GM19467 (cell line): Measurements from ENCODE around the gene SH2D1B.
"Not testable (repeated sequence)": the region's sequence is repeated elsewhere in the genome, so short reads cannot be mapped to it uniquely, and the experiment has no call there.

ENCODE experiments used
- ATAC-seq: cut with Tn5 transposase; IDR thresholded peaks from one replicate; pipeline ENCODE4 v1.9.1; 2021; ENCODE audit warnings: mild to moderate bottlenecking, moderate library complexity; ENCODE audit not compliant: unreplicated experiment

Gene SH2D1B, protein sequence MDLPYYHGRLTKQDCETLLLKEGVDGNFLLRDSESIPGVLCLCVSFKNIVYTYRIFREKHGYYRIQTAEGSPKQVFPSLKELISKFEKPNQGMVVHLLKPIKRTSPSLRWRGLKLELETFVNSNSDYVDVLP

DNA sequence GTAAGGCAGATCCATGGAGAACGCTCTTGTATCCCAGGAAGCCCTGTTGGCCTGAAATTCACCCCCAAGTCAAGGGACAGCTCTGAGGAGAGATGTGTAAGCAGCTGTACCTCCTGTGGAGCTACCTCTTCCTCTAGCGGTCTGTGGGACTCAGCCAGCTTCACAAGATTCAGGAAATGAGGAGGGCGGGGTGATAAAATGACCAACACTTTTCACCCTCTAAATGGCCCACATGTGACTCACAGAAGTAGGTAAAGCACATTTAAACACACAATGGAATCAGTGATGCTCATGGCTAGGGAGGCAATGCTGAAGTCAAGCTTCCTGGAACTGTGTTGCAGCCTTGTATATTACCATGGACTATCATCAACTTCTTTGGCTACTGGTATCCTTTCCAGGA, at the start of gene SH2D1B:
SH2D1B (minus strand) TSS at position 135 of the 400 bp plus-strand sequence; CDS start at position 15, 120 bp downstream.
- ATAC-seq = no peak

DNA sequence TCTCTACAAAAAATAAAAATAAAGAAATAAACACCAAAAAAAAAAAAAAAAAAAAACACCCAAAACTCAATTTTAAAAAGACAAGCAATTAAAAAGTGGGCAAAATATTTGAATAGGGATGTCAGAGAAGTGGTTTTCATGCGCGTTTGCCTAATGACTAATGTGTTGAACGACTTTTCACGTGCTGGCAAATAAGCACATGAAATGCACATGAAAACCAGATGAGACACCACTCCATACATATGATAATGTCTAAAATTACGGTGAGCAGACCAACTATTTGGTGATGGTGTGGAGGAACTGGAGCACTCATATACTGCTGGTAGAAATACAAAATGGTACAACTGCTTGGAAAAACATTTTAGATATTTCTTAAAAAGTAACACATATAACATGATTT, 46.3 kb upstream of the SH2D1B start:
- no peak for ATAC-seq

DNA sequence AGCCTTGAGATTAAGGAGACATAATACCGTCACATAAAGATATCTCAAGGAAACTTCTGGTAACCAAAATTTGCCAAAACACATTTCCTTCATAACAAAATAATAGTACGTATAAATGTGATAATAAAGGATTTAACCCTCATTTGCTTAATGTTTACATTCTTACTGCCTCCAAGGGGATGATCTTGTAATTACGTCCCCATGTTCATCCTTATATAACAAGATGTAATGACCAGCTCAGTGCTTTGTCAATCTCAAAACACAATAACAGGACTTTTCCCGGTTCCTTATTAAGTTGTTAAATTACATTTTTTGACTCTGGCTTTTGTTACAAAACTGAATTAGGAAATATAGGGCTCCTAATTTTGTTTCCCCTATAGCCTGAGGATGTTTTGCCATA, 44.4 kb upstream of the SH2D1B start:
- ATAC-seq = no peak

DNA sequence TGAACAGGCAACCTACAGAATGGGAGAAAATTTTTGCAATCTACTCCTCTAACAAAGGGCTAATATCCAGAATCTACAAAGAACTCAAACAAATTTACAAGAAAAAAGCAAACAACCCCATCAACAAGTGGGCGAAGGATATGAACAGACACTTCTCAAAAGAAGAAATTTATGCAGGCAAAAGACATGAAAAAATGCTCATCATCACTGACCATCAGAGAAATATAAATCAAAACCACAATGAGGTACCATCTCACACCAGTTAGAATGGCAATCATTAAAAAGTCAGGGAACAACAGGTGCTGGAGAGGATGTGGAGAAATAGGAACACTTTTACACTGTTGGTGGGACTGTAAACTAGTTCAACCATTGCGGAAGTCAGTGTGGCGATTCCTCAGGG, 42.4 kb upstream of the SH2D1B start:
- not testable (repeated sequence) for ATAC-seq

DNA sequence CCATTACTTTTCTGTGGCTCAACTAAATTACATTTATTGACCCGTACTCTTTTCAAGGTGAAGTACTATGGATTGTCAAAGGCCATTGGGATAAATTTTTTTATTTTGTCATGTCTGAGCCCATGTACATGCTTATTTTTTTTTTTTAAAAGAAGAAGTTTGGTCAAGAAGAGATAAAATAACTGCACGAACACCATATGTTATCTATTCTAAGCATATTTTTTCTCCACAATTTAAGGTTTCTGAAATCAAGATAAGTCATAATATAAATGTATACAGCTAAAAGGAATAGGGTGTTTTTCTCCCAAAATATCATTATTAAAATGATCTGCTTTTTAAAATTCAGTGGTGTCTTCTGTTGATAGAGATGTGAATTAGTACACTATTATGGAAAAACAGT, 35.0 kb upstream of the SH2D1B start:
- ATAC-seq = no peak

DNA sequence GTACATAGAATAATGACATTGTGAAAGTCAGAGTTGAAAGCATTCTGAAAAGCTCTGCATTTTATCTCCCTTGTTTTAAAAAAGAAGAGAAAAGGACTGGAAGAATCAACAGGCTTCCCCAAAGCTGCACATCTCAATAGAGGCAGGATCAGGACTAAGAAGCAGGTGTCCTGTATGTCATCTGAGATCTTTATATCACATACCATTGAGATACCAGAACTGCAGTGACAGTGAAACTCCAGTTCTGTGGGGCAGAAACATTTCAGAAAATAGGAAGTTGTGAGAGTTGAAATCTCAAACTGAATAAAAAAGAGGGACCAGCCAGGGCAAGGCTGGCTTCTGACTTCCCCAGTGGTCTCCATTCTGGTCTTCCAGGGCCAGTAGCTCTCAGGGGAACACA, 33.0 kb upstream of the SH2D1B start:
- ATAC-seq = no peak

DNA sequence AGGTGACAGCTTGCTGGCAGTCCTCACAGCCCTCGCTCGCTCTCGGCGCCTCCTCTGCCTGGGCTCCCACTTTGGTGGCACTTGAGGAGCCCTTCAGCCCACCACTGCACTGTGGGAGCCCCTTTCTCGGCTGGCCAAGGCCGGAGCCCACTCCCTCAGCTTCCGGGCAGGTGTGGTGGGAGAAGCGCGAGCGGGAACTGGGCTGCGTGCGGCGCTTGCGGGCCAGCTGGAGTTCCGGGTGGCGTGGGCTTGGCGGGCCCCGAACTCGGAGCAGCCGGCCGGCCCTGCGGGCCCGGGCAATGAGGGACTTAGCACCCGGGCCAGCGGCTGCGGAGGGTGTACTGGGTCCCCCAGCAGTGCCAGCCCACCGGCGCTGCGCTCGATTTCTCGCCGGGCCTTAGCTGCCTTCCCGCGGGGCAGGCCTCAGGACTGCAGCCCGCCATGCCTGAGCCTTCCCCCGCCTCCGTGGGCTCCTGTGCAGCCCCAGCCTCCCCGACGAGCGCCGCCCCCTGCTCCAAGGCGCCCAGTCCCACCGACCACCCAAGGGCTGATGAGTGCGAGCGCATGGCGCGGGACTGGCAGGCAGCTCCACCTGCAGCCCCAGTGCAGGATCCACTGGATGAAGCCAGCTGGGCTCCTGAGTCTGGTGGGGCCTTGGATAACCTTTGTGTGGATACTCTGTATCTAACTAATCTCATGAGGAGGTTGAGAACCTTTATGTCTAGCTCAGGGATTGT, 21.2 kb upstream of the SH2D1B start:
- ATAC-seq = not testable (repeated sequence)

DNA sequence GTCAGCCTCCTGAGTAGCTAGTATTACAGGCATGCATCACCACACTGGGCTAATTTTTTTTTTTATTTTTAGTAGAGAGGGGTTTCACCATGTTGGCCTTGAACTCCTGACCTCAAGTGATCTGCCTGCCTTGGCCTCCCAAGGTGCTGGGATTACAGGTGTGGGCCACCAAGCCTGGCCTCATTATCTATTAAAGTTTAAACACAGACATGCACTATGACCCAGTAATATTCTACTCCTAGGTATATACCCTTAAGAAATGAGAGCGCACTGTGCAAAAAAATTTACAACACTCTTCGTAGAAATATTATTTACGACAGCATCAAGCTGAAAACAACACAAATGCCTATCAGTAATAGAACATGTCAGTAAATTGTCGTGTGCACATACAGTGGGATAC, 18.6 kb upstream of the SH2D1B start:
- no peak for ATAC-seq

DNA sequence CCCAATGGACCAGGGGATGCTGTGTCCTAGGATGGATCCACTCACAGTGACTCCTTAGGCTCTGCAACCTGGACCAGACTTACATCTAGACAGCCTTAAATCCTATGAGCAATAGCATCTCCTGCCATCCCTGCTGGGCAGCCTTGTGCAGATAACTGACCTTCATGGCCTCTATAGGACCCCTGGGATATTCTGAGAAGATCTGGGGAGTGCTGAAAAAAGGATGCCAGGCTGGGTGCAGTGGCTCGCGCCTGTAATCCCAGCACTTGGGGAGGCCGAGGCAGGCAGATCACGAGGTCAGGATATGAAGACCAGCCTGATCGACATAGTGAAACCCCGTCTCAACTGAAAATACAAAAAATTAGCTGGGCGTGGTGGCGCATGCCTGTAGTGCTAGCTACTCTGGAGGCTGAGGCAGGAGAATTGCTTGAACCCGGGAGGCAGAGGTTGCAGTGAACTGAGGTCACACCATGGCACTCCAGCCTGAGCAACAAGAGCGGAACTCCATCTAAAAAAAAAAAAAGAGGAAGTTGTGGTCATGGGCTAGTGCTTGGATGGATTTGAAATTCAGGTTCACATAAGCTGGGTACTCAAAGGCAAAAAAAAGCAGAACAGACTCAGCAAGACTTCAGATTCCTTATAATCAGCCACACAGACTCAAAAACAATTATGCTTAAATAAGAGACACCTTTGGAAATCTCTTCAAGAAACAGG, 10.9 kb upstream of the SH2D1B start:
- ATAC-seq = no peak

DNA sequence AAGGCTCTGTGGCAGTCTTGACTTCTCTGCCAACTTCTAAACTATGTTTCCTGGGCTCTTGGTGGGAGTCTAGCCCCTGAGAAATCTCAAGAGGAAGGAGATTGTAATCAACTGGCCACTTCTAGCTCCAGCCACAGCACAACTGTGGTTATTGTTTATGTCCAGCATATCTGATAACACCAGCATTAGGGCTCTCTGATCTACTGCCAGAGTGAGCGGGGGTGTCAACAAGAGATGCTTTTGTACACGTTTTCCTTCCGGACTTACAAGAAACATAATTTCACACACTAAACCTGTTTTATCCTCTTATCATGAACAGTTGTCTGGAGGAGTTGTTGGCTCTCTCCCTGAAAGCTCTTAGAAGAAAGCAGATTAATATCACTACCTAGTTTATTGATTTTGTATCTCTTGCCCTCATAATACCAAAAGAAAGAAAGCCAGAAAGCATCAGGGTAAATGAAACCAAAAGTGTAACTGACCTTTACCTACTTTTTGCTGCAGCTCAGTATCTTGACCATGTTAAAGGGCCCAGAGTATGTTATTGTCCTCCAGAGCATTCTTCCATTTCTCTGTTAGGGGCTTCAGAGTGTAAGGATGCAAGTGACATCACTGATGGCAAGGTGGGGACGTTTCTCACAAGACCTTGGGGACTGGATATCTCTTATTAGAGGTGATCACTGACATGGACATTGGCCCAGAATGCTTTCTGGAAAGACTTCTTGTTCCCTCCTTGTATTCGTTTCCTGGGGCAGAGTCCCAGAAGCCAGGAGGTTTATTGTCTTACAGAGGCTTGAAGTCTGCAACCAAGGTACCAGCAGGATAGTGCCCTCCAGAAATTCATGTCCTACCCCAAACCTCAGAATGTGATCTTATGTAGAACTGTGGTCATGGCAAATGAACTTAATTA, 9.6 kb upstream of the SH2D1B start:
- no peak for ATAC-seq

DNA sequence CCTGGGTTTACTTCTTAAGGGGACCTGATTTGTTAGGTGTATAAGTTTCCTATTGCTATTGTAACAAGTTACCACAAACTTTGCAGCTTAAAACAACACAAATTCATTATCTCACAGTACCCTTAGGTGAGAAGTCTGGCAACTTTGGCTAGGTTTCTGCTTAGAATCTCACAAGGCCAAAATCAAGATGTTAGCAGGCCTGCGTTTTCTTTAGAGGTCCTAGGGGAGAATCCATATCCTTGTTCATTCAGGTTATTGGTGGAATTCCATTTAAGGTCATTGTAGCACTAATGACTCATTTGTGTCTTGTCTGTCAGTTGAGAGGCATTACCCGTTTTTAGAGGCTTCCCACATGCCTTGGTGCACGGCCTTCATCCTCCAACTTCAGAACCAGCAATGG, 8.2 kb upstream of the SH2D1B start:
- ATAC-seq = no peak

DNA sequence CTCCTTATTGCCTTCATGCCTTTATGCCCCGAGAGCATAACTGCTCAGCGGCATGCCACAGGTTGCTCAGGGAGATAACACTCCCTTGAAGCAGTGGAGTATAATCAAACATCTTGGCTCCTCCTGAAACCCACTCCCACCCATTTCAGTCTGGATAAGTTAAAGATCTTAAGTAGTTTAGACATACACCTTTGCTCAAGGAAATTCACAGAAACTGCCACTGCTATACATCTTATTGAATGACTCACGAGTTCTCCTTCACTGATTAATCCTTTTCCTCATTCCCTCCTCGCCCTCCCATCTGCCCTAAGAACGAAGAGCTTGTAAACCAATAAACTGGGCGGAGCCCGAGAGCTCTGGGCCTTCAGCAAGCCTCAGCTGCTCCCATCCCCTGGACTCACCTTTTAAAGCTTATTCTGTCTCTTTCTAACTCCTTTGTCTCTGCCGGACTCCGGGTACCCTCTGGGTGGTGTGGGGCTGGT, 7.6 kb upstream of the SH2D1B start:
- not testable (repeated sequence) for ATAC-seq

DNA sequence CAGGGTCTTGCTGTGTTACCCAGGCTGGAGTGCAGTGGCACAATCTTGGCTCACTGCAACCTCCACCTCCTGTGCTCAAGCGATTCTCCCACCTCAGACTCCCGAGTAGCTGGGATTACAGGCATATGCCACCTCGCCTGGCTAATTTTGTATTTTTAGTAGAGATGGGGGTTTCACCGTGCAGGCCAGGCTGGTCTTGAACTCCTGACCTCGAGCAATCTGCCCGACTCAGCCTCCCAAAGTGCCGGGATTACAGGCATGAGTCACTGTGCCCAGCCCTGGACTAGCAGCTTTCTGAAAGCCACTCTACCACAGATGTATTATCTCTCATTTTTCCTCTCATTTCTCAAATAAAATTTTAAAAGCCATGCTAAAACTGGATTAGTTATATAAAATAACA, 6.6 kb upstream of the SH2D1B start:
- not testable (repeated sequence) for ATAC-seq

DNA sequence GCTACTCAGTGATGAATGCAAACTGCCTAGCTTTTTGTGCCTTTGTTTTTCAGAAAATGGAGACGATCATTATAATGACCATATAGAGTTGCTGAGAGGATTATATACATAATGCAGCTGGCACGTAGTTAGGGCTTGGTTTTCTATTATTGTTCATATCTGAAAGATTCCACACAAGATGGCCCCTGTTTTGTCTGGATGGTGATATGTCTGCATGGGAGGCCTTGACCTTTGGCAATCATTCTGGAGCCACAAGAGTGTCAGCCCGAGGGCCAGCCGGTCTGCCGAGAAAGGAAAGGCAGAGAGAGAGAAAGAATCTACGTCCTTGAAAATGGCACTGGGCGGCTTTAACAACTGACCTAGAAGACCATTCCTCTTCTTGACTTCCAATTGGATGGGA, 5.7 kb upstream of the SH2D1B start:
- no peak for ATAC-seq

DNA sequence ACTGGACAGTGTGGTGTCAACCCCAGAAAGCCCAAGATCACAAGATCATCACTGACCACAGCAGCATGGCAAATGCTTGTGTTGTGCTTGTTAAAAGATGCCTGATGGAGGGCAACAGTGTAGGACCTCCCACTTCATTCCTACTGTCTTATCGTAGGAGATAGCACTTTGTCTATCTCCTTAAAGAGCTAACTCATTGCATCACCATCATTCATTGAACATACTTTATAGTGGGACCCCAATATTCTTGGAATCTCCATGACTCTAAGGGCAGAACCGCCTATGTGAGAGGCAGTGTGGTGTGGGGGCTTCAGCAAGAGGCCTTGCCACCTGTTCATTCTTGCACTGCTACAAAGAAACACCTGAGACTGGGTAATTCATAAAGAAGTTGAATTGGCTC, 5.0 kb upstream of the SH2D1B start:
- no peak for ATAC-seq

DNA sequence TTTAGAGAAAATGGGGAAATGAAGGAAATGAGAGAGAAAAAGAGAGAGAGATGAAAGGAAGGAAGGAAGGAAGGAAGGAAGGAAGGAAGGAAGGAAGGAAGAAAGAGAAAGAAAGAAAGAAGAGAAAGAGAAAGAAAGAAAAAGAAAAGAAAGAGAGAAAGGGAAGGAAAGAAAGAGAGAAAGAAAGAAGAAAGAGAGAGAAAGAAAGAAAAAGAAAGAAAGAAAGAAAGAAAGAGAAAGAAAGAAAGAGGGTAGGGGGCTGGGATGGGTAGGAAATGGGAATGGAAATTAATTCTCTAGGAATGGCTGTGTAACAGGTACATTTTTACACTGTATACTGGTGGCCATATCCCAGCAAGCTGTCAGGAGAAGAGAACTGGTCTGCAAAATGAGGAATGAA, 4.3 kb upstream of the SH2D1B start:
- no peak for ATAC-seq

DNA sequence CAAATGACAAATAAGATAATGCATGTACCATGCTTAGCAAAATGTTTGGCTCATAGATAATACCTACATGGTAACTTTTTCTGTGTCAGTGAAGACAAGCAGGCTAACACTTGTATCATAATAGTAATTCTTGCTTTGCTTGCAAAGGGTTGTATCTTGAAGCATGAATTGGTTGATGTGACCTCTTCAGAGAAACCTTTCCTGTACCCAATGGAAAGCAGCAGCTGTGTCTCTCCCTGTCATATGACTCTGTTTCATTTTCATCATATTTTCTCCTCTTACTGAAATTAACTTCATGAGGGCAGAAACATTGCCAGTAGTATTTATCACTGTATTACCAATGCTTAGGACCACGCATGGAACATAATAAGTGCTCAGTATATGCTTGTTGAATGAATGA, 4.4 kb downstream of the SH2D1B start:
- ATAC-seq = no peak

DNA sequence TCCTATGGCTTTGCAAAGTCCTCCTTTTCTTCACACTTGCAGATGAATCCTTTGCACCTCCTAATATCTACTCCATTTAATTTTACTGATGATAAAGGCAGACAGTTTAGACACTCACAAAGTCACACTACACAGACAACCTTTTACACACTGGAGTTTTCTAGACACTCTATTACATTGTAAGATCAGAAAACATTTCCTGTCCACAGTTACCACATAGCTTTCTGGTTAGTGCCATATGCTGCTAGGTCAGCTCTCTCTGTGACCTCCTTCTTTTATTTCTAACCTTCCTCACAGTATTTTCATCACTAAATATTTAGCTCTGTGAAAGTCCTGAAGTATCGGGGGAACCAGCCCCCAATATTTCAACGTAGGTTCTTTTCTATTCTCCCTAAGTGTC, 5.1 kb downstream of the SH2D1B start:
- ATAC-seq = no peak

DNA sequence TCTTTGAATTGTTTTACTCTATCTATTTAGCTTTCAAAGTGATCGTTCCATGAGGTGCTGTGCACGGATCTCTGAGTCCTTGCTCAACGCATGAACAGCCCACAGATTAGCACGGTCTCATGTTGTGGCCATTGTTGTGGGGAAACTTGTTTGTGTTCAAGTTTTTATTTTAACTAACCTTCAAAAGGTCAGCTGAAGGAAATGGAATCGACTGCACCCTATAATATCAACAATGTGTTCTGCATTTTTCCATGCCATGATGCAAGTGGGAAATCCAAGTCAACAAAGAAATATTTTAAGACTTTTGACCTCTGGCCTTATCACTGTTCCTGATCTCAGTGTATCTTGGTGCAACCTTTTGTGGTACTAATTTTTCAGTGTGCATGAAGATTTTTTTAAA, 6.1 kb downstream of the SH2D1B start:
- no peak for ATAC-seq

DNA sequence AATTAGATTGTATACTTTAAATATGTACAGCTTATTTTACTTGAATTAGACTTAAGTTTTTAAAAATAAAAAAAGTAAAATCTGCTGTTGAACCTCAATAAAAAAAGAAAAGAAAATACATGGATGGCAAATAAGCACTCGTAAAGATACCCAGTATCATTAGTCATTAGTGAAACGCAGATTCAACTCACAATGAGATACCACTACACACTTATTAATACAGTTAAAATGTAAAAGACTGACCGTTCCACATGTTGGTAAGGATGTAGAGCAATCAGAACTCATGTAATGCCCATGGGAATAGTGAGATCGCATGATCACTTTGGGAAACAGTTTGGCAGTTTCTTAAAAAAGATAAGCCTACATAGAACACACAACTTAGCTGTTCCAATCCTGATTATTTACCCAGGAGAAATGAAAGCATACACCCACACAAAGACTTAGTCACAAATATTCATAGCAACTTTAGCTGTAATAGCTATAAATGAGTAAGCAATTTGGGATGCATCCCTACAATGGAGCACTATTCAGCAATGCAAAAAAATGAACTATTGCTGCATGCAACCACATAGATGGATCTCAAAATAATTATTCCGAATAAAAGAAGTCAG, 7.3 kb downstream of the SH2D1B start:
- ATAC-seq = no peak
